Gastrocnemius medialis (tissue), 4 donors: Measurements from ENCODE around the gene RAB43. TPM values are rescaled to one million over a fixed set of nuclear protein-coding genes. Genes with fewer than 3 reads are reported as not detected.

Source experiments
- ATAC-seq, 2 donors: fragments of 150-250 bp; one replicate each; pipeline ENCODE4 v1.9.1; 2016
- DNase-seq, 2 donors: peaks; one replicate each; pipeline ENCODE4 v3.0.0-alpha.2; 2019
- H3K27ac ChIP-seq, 4 donors: fragments of 200-600 bp; sonication (generic); 1 replicate in 1 of 4; 2 replicates in 3 of 4; pipeline ENCODE4 v1.5.1; 2016 to 2018; ENCODE audit warnings: mild to moderate bottlenecking in 2 of 4, moderate library complexity in 1 of 4
- H3K27me3 ChIP-seq, 3 donors: fragments of 200-600 bp; sonication (generic) in 2 of 3; 1 replicate in 1 of 3; 2 replicates in 2 of 3; pipeline versions ENCODE4 v1.5.1 to v1.6.0; 2016 to 2019; ENCODE audit warnings: mild to moderate bottlenecking in 1 of 3, moderate library complexity in 1 of 3
- H3K36me3 ChIP-seq, 2 donors: fragments of 200-600 bp; sonication (generic) in 1 of 2; one replicate each; pipeline ENCODE4 v1.5.1; 2017 to 2018
- H3K4me1 ChIP-seq, 2 donors: fragments of 200-600 bp; sonication (generic) in 1 of 2; one replicate each; pipeline ENCODE4 v1.5.1; 2016 to 2017; ENCODE audit warnings: mild to moderate bottlenecking in 2 of 2
- H3K4me3 ChIP-seq, 4 donors: fragments of 200-600 bp; sonication (generic) in 3 of 4; 1 replicate in 1 of 4; 2 replicates in 3 of 4; pipeline ENCODE4 v1.5.1; 2016 to 2019; ENCODE audit warnings: mild to moderate bottlenecking in 2 of 4
- H3K9me3 ChIP-seq, 3 donors: fragments of 200-600 bp; sonication (generic) in 2 of 3; 1 replicate in 1 of 3; 2 replicates in 2 of 3; pipeline ENCODE4 v1.5.1; 2016 to 2019
- CTCF ChIP-seq, 5 experiments: fragments of 450-650 bp in 3 of 5; fragments of 200-600 bp in 2 of 5; sonication (generic) in 2 of 5; IDR thresholded peaks in 4 of 5; conservative IDR thresholded peaks in 1 of 5; 1 replicate in 4 of 5; 2 replicates in 1 of 5; pipeline ENCODE4 v1.5.1; 2016 to 2019; ENCODE audit warnings: antibody characterized with exemption in 5 of 5, mild to moderate bottlenecking in 3 of 5, moderate library complexity in 3 of 5
- POLR2A ChIP-seq, 2 donors: fragments of 450-650 bp; IDR thresholded peaks; one replicate each; pipeline ENCODE4 v1.6.1; 2017; ENCODE audit warnings: antibody characterized with exemption in 2 of 2, mild to moderate bottlenecking in 2 of 2, moderate library complexity in 2 of 2
- in situ Hi-C, 4 donors: fragments of 200-750 bp; cut with MboI; loops; one replicate each; pipeline versions ENCODE4 v1.15.0 to v1.8.0; 2017; ENCODE audit warnings: low sequenced_read_pairs in 4 of 4
- intact Hi-C: fragments of 100-400 bp; cut with DNase I; formaldehyde crosslinking; loops from one replicate; pipeline ENCODE4 v1.15.1; 2023; ENCODE audit warnings: low total_unique reads
- total RNA-seq, 4 donors: library from RNA; depleted of rRNA; stranded (reverse); fragments of >200 nt; gene quantifications; one replicate each; pipeline versions ENCODE4 v1.1.0 to v1.2.3, GENCODE V29; 2016

Gene RAB43
- total RNA-seq, 4 donors from 2014 or later = 1.1 to 3.9 (median 2.5) TPM

GRCh38 chr3:129047553-129047839, 74.1 kb downstream of the RAB43 start:
- no peak overlapping the region for H3K4me3 ChIP-seq
- H3K9me3 ChIP-seq = no peaks in the 10 kb centered on the region
- H3K36me3 ChIP-seq = no peaks in the 10 kb centered on the region
- ATAC-seq = no peak
- DNase-seq = no peak
- H3K27me3 ChIP-seq = peaks cover 0 to 25% (median 7%) of the 10 kb centered on the region in 3 donors
- intact Hi-C loops = no loop called here
- H3K27ac ChIP-seq = no peak overlapping the region
- TF ChIP-seq POLR2A (IDR thresholded peaks at IDR 0.05) (no peak), CTCF (IDR thresholded peaks at IDR 0.05 in 4 of 5, conservative IDR thresholded peaks at IDR 0.05 in 1 of 5) (no peak)
- in situ Hi-C loops = no loop called here
- H3K4me1 ChIP-seq = peaks cover 0 to 11% of the 10 kb centered on the region in 2 donors

- intact Hi-C loops (no loop called here), in situ Hi-C loops (no loop called here)
- Histone ChIP-seq H3K36me3 (no peaks in the 10 kb centered on the region), H3K4me3 (no peak overlapping the region), H3K27me3 (peaks cover 0 to 25% (median 7%) of the 10 kb centered on the region in 3 donors), H3K27ac (no peak overlapping the region), H3K4me1 (peaks cover 0 to 7% of the 10 kb centered on the region in 2 donors), H3K9me3 (no peaks in the 10 kb centered on the region)
- DNase-seq (no peak), ATAC-seq (no peak)
- no peak for TF ChIP-seq POLR2A (IDR thresholded peaks at IDR 0.05)
- TF ChIP-seq CTCF (IDR thresholded peaks at IDR 0.05 in 4 of 5, conservative IDR thresholded peaks at IDR 0.05 in 1 of 5) = no peak
These were observed 74.7 kb downstream of the RAB43 start for GRCh38 chr3:129046732-129047552.

GRCh38 chr3:129046037-129046731, 75.4 kb downstream of the RAB43 start:
- H3K4me1 ChIP-seq = peaks cover 0 to 7% of the 10 kb centered on the region in 2 donors
- peaks cover 0 to 25% (median 7%) of the 10 kb centered on the region in 3 donors for H3K27me3 ChIP-seq
- intact Hi-C loops = no loop called here
- H3K9me3 ChIP-seq = no peaks in the 10 kb centered on the region
- ATAC-seq = no peak
- TF ChIP-seq CTCF (IDR thresholded peaks at IDR 0.05 in 4 of 5, conservative IDR thresholded peaks at IDR 0.05 in 1 of 5) (no peak), POLR2A (IDR thresholded peaks at IDR 0.05) (no peak)
- no peak for DNase-seq
- H3K4me3 ChIP-seq = peak overlapping the region; percentile 24 to 61 (median 38)
- in situ Hi-C loops = no loop called here
- H3K27ac ChIP-seq = no peak overlapping the region
- H3K36me3 ChIP-seq = no peaks in the 10 kb centered on the region

- H3K9me3 ChIP-seq = no peaks in the 10 kb centered on the region
- TF ChIP-seq POLR2A (IDR thresholded peaks at IDR 0.05) = no peak
- no peak for TF ChIP-seq CTCF (IDR thresholded peaks at IDR 0.05 in 4 of 5, conservative IDR thresholded peaks at IDR 0.05 in 1 of 5)
- H3K36me3 ChIP-seq = no peaks in the 10 kb centered on the region
- H3K4me1 ChIP-seq = peaks cover 0 to 7% of the 10 kb centered on the region in 2 donors
- intact Hi-C loops (no loop called here), in situ Hi-C loops (no loop called here)
- DNase-seq (no peak), ATAC-seq (no peak)
- no peak overlapping the region for H3K27ac ChIP-seq
- peaks cover 0 to 25% (median 7%) of the 10 kb centered on the region in 3 donors for H3K27me3 ChIP-seq
- H3K4me3 ChIP-seq = peak overlapping the region; percentile 24 to 61 (median 38)
These were observed 75.9 kb downstream of the RAB43 start for GRCh38 chr3:129045675-129046036.
